HG03159 (cell line): ENCODE results near the gene MYH11.
"Not testable (repeated sequence)": the region's sequence is repeated elsewhere in the genome, so short reads cannot be mapped to it uniquely, and the experiment has no call there.

Source experiments
- ATAC-seq: cut with Tn5 transposase; IDR thresholded peaks from one replicate; pipeline ENCODE4 v1.9.1; 2021; ENCODE audit warnings: mild to moderate bottlenecking, moderate library complexity; ENCODE audit not compliant: unreplicated experiment

Gene MYH11

DNA sequence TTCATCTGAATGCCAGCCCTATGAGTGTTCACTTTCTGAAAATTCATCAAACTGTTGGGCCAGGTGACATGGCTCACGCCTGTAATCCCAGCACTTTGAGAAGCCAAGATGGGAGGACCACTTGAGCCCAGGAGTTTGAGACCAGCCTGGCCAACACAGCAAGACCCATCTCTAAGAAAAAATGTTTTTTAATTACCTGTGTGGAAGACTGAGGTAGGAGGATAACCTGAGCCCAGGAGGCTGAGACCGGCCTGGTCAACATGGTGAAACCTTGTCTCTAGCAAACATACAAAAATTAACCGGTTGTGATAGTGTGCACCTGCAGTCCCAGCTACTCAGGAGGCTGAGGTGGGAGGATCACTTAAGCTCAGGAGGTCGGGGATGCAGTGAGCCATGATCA lies 10.3 kb downstream of the MYH11 start:
- no peak for ATAC-seq

DNA sequence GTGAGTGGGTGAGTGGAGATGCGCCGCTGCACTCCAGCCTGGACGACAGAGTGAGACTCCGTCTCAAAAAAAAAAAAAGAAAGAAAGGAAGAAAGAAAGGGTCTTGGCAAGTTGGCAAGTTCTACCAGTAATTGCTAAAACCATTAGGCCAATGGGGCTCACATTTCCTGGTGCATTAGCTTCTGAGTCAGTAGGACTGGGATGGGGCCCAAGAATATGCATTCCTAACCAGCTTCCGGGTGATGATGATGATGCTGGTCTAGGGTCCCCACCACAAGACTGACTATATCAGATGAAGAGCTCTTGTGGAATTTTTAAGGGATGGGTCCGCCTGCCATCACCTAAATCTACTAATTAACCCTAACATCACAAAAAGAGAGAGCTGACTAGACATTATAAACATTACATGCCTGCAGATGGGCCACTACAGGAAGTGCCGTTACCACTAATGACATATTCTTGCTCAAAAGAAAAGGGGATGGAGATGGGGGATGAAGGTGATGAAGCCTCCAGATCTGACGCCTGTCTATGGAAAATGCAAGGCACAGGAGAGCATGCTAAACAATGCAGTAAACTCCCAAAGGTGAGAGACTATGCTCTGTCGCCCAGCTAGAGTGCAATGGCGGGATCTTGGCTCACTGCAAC lies 13.1 kb downstream of the MYH11 start:
- no peak for ATAC-seq

DNA sequence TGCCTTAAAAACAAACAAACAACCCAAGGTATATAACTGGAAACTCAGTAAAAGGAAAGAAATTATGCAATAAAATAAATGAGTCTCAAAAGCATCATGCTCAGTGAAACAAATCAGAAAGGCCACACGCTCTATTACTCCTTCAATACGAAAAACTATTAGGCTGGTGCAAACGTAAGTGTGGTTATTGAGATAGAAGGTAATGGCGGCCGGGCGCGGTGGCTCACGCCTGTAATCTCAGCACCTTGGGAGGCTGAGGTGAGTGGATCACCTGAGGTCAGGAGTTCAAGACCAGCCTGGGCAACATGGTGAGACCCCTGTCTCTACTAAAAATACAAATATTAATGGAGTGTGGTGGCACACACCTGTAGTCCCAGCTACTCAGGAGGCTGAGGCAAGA lies 17.6 kb downstream of the MYH11 start:
- not testable (repeated sequence) for ATAC-seq

DNA sequence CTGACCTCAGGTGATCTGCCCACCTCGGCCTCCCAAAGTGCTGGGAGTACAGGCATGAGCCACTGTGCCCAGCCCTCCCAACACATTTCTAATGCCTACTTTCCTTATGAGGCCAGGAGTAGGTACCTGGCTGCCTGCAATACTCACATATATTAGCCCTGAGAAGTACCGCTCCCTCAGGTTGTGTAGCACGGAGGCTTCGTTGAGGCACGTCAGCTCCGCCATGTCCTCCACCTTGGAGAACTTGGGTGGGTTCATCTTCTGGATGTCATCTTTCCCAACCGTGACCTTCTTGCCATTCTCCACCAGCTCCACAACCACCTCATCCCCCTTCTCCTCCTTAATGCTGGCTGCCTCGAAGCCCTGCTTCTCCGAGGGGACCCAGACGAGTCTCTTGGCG lies 19.1 kb downstream of the MYH11 start:
- ATAC-seq = no peak

DNA sequence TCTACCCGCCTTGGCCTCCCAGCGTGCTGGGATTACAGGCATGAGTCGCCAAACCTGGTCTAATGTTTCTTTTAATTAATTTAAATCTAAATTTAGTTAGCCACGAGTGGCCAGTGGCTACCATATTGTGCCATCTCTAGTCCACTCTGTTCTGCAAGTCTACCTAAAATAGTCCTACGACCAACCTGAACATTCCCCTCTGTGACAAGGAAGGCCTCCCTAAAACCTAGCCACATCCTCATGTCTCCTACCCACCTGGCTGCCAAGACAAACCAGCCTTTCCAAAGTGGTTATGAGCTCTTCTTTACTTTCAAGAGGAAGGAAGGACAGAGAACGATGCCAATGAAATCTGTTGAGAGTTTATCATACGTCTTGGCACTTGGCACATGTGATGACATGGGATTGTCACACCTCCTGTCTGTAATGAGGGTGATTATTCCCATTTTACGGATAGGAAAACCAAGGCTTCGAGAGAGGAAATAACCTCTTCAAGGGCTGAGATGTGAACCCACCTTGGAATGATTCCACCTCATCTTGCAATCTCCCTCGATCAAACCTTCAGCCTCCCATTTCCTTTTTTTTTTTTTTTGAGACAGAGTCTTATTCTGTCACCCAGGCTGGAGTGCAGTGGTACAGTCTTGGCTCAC lies 19.7 kb downstream of the MYH11 start:
- ATAC-seq = no peak

DNA sequence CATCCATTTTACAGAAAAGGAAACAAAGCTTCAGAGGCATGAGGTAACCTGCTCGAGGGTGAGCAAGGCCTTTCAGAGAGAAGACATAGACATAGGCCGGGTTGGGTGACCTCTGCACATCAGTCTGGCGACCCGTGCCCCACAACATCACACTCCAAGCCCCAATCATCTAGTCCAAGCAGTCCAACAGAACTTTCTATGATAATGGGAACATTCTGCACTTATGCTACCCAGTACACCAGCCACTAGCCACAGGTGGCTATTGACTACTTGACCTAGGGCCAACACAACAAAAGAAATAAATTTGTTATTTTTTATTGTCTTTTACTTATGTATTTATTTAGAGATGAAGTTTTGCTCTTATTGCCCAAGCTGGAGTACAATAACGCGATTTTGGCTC lies 20.8 kb downstream of the MYH11 start:
- no peak for ATAC-seq

DNA sequence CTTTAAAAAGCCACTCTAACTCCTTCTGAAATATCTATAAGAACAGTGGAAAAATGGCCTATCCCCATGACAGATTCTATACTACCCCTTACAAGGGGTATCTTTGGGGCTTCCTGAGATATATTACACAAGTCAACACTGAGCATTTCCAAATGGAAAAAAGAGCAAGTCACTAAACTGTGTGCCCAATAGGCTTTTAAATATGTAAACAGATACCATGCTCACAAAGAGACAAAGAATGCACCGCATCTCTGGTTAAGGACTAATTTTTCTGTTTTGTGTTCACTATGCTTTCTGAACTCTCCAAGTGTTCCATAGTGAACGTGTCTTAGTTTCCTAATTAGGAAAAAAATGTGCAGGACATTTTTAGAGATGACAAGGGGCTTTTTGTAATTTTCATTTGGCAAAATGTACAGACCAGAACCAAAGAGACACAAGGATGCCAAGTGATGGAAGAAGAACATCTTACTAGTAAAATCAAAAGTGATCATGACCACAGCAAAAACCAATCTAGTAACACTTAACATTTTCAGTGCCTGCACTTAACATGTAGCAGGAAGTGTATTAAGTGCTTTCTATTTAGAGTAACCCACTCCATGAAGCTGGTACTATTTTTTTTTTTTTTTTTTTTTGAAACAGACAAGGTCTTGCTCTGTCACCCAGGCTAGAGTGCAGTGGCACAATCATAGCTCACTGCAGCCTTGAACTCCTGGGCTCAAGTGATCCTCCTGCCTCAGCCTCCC lies 21.5 kb downstream of the MYH11 start:
- ATAC-seq = no peak

DNA sequence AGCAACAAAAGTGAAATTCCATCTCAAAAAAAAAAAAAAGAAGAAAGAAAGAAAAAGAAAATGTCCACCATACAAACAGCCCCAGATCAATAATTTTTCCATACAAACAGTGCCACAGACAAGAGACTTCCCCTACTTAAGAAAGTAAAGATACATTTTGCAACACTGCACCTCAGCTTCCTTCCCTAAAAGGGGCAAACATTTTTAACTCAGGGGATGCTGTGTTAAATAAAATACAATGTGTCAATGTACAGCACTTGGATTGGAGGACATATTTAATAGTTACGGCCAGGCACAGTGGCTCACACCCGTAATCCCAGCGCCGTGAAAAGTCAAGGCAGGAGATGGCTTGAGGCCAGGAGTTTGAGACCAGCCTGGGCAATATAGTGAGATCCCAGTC lies 22.3 kb downstream of the MYH11 start:
- ATAC-seq = no peak

DNA sequence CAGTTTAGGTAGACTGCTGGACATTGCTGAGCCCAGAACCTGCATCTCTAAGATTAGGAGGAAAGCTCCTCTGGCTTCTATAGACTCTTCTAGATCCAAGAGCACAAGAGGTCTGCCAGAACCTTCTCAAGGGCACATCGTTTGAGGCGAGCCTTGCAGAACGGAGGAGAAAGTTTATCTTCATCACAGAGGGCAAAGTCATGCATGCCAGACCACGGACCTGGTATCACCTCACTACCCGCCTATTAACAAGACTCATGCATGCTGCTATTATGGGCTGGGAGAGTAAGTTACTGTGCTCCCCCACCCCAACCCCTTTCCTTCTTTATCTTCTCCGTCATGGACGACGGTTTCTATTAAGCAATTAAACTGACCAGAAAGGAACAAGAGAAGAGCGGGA lies 23.3 kb downstream of the MYH11 start:
- no peak for ATAC-seq

DNA sequence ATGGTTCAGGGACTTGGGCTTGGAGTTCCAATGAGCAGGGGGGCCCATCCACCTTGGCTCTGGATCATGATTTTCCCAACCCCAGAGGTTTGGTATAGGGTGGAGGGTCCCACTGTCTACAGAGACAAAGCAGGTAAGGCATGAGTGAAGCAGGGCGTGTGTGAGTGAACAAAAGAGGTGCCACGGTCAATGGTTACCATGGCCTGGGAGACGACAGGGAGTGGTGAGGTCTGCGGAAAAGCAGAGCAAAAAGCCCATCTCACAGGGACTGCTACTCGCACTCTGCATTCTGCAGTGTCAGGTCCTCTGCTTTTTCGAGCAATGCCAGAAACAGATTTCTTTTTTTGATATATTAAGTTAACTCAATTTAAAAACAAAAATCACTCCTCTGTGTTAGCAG lies 24.6 kb downstream of the MYH11 start:
- ATAC-seq = no peak

DNA sequence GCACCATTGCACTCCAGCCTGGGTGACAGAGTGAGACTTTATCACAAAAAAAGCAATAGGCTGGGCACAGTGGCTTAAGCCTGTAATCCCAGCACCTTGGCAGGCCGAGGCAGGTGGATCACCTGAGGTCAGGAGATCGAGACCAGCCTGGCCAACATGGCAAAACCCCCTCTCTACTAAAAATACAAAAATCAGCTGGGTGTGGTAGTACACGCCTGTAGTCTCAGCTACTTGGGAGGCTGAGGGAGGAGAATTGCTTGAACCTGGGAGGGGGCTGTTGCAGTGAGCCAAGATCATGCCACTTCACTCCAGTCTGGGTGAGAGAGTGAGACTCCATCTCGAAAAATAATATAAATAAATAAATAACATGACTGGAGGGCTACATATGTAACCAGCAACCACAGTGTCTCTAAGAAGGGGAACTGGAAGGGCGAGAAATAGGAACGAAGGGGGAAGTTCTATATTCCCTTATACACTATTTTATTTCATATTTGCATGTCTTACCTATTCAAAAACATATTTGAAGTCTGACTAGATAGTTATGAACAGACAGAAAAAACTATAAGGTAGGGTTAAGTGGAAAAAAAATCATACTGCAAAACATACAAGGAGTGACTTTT lies 25.9 kb downstream of the MYH11 start:
- no peak for ATAC-seq

DNA sequence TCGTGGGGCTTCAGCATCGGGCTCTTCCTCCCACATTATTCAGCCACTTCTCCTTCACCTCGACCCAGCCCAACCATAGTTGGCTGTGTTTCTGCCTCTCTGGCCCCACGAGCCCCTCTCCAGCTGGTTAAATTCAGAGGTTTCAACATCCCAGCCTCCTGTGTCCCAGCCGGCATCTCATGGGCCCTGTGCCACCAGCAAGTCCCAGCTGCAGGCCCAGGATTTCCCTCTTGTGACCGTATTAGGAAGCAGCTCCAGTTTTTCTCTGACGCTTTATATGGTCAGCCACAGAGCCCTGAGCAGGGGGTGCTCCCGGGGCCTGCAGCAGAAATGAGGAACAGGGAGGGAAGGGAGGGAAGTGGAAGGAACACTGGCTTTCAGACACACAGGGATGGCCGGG lies 27.4 kb downstream of the MYH11 start:
- no peak for ATAC-seq

DNA sequence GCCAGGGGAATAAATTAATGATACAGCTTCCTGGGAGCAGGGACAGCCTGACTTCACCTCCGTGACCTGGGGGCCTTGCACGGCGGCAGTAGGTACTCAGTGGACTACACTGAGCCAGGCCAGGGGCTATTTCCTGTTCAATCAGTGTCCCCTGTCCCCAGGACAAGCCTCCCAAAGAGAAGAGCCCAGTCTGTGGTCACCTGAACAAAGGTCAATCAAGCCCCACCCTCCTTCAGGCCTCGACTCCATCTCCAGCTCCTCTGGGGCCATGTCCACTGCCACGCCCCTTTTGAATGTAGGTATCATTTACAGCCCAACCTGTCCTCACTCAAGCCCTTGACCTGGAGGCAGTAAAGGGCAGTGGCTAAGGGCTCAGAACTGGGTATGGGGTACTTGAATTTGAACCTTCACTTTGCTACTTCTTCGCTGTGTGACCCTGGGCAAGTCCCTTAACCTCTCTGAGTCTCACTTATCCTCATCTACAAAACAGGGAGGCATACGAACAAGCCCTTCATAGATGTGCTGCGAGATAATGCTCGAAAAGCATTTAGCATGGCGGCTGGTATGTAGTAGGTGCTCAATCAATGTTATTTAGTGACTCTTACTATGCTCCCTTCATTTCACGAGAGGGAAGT lies 29.0 kb downstream of the MYH11 start:
- no peak for ATAC-seq

DNA sequence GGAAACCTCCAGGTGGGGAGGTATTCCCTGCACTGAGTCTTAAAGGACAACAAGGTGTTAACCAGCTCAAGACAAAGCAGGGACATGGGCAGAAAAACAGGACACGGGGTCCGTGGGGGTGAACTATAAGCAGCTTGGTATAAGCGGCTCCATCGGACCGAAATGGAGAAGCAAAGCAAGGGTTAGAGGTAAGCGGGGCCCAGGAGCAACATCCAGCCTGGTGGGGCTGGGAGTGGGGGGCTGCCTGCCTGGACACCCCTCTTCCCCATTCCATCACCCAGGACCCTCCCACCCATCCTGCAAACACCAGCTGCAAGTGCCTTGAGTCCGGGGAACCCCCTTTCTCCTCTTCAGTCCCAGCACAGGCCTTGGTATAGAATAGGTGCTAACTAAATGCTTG lies 29.5 kb downstream of the MYH11 start:
- ATAC-seq = no peak

DNA sequence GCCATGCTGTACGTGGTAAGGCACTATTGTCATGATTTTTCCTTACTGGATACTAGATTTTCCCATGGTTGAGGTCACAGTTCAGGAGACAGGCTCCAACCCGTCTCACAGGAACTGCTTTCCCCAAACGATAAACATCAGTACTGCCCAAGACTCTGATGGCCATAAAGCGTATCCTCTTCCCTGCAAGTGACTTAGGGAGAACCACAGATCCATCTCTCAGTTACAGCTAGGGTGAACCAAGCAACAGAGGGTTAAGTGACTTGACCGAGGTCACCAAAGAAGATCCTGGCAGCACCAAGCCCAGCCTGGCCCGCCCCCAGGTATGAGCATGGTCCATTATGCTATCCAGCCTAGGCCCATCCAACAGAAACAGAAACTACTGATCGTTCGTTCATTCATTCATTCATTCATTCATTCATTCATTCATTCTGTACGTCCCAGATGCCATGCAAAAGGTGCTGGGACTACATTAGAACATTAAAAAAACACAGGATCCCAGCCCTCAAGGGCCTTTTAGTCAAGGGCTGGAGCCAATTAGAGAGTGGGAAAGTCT lies 31.0 kb downstream of the MYH11 start:
- no peak for ATAC-seq

DNA sequence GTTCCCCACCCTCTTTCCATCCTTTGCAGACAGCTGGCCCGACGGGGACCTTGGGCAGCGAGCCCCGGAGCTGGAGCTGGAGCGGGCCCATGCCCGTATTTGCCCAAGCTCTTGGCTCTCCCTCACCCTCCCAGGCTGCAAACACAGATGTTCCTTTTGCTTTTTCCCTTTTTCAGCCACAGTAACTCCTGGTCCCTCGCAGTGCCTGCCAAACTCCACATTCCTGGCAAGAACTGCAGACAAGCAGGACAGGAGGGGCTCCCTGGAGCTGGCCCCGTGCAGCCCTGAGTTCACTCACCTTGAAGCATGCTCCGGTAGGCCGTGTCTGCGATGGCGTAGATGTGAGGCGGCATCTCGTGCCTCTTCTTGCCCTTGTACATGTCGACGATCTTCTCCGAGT lies 33.9 kb downstream of the MYH11 start:
- ATAC-seq = no peak

DNA sequence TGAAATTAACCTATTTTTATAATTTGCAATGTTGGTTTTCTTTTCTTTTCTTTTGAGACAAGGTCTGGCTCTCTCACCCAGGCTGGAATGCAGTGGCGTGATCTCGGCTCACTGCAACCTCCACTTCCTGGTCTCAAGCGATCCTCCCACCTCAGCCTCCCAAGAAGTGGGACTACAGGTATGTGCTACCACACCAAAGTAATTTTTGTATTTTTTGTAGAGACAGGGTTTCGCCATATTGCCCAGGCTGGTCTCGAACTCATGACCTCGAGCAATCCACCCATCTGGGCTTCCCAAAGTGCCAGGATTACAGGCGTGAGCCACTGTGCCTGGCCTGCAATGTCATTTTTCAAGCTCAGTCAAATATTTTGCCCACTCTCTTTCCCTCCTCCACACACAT lies 36.0 kb downstream of the MYH11 start:
- ATAC-seq = no peak

DNA sequence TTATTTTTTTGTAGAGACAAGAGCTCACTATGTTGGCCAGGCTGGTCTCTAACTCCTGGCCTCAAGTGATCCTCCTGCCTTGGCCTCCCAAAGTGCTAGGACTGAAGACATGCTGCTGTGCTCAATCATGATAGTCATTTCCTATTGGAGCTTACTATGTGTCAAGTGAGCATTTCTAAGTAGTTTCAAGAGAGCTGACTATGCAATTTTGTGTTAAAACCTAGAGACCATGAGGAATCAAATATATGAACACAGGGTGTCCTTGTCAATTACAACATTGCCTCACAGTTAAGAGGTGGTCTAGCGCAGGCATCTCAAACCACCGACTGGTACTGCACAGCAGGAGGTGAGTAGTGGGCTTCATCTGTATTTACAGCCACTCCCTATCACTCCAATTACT lies 37.8 kb downstream of the MYH11 start:
- no peak for ATAC-seq

DNA sequence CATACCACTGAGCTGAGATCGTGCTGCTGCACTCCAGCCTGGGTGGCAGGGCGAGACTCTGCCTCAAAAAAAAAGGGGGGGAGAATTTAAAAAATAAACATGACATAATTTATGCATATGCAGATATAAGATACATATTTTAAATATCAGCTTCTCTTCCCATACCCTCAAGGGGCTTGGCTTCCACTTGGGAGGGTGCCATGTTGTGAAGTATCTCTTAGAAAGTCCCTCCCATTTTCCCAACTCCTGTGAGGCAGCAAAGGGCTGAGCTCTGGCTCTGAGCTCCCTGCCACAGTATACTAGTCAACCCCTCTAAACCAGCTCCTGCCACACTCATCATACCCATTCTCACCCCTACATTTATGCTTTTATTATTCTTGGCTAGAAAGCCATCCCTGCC lies 39.4 kb downstream of the MYH11 start:
- ATAC-seq = no peak

DNA sequence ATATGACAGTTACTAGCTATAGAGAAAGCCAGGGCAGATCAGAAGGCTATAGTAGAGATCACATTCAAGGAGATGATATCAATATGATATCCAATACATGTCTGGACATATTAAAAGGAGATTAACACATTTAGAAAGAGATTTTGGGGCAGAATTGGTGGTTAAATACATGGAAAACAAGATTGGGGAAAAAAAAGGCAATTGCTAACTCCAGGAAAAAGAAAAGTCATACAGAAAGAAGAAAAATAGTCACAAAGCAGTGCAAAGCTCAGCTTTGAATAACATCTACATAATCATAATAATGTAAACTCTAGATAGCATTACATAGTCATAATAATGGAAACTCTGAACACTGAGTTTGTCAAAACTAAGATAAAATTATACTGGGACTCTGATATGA lies 40.6 kb downstream of the MYH11 start:
- ATAC-seq = no peak

DNA sequence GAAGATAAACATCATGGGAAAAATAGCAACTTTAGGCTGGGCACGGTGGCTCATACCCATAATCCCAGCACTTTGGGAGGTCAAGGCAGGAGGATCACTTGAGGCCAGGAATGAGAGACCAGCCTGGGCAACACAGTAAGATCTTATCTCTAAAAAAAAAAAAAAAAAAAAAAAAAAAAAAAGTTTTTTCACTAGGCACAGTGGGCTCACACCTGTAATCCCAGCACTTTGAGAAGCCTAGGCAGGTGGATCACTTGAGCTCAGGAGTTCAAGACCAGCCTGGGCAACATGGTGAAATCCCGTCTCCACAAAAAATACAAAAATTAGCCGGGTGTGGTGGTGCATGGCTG lies 44.5 kb downstream of the MYH11 start:
- not testable (repeated sequence) for ATAC-seq
